Amniotic epithelial cell (primary cell): ENCODE results near the gene GPR52.

Experiments
- DNase-seq: peaks from one replicate; pipeline ENCODE4 v3.0.0-alpha.2; 2010; ENCODE audit warnings: low read depth

GPR52 gene

GRCh38 chr1:174466607-174467006 lies 18.8 kb downstream of the GPR52 start:
- DNase-seq: no peak

DNA sequence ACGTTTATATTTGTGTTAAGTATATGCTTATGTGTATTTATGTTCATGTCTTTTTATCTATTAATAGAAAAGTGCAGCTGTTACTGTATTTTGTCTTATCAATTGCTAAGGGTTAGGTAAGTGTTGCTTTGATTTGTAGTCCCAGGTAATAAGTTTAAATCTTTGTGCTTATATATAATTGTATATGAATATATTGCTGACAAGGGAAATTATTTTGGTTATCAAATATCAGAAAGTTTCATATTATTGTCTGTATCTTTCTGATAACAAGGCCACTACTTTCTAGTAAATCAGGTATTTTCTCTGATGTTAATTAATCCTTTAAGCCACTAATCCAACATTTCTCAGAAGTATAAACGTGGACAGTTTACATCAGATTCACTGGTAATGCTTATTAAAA lies 21.3 kb downstream of the GPR52 start:
- DNase-seq: no peak

DNA sequence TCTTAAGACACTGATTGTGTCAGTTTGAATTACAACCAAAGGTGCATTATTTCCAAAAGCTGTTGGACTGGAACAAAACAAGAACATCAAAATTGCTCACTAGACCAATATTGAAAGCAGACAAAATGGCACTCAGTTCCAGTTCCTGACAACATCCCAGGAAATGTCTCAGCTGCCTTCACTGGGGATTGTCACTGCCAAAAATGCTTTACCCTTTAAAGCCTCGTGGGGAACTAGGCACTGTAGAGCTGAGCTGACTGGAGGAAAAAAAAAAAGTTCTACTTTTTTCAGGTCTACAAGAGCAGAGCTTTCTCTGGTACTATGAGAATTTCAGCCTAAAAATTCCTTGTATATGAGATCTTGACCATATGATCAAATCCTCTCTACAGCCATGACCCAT lies 21.9 kb downstream of the GPR52 start:
- DNase-seq: no peak

DNA sequence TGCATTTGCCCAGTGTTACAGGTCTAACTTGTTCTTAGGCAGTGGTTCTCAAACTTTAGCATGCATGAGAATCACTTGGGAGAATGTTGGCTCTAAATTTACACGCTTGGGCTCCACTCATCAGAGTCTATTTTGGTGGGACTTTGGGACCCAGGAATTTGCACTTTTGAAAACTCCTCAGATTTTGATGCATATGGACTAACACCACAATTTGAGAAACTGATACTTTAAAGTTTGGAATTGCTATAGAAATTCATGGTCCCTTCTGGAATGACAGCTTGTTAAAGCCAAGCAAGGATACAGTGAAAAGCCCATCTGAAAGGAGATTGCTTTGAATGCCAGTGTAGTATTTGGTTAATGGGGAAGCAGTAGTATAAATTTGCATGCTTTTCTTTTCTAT lies 31.5 kb downstream of the GPR52 start:
- no peak for DNase-seq

GRCh38 chr1:174480324-174480723 lies 32.6 kb downstream of the GPR52 start:
- DNase-seq: peak; percentile 15

GRCh38 chr1:174491606-174492005 lies 43.8 kb downstream of the GPR52 start:
- DNase-seq: no peak

DNA sequence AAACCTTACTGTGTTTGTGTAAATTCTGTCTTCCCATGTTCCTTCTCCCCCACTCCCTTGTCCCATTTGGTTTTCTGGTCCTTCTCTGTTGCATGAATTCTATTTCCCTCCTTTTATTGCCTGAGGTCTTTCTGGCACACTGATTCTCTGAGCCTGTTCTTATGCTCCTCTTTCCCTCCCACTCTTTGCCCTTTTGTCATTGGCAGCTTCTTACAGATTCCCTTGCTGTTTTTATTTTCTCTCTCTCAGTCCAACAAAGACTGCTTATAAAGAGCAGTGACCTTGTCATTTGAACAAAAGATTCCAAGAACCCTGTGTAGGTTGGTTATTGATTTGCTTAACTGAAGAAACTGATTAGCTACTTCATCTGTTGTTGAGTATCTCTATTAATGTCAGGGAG lies 49.7 kb downstream of the GPR52 start:
- no peak for DNase-seq
